SKM-1 treated with dmso at 0.1 percent for 144 hours (cell line): ENCODE results near the gene DACT2.
"Not testable (repeated sequence)": the region's sequence is repeated elsewhere in the genome, so short reads cannot be mapped to it uniquely, and the experiment has no call there.

ENCODE experiments used
- DNase-seq: peaks from one replicate; lab custom pipeline; 2025; ENCODE audit not compliant: unreplicated experiment; lab: John Stamatoyannopoulos, UW

DACT2 gene

GRCh38 chr6:168304752-168305015, 14.9 kb downstream of the DACT2 start:
- no peak for DNase-seq

- no peak for DNase-seq
Observed at GRCh38 chr6:168303982-168304751, 15.4 kb downstream of the DACT2 start.

- DNase-seq = no peak
Observed at GRCh38 chr6:168302534-168302933, 17.0 kb downstream of the DACT2 start.

- no peak for DNase-seq
Observed at GRCh38 chr6:168301648-168302398, 17.8 kb downstream of the DACT2 start.

GRCh38 chr6:168300975-168301647, 18.5 kb downstream of the DACT2 start:
- DNase-seq = no peak

- DNase-seq = no peak
Observed at GRCh38 chr6:168299541-168300511, 19.8 kb downstream of the DACT2 start.

- no peak for DNase-seq
Observed at GRCh38 chr6:168297643-168298042, 21.9 kb downstream of the DACT2 start.

GRCh38 chr6:168294901-168295300, 24.7 kb downstream of the DACT2 start:
- no peak for DNase-seq

GRCh38 chr6:168293636-168294530, 25.7 kb downstream of the DACT2 start:
- DNase-seq = no peak

- DNase-seq = no peak
Observed at GRCh38 chr6:168292826-168293225, 26.8 kb downstream of the DACT2 start.

- DNase-seq = no peak
Observed at GRCh38 chr6:168291450-168291849, 28.1 kb downstream of the DACT2 start.

GRCh38 chr6:168290095-168290494, 29.5 kb downstream of the DACT2 start:
- DNase-seq = no peak

GRCh38 chr6:168289571-168289962, 30.0 kb downstream of the DACT2 start:
- no peak for DNase-seq

- DNase-seq = no peak
Observed at GRCh38 chr6:168288781-168289570, 30.6 kb downstream of the DACT2 start.

- not testable (repeated sequence) for DNase-seq
Observed at GRCh38 chr6:168287460-168287859, 32.1 kb downstream of the DACT2 start.

- DNase-seq = not testable (repeated sequence)
Observed at GRCh38 chr6:168286771-168287446, 32.7 kb downstream of the DACT2 start.

GRCh38 chr6:168286116-168286515, 33.5 kb downstream of the DACT2 start:
- no peak for DNase-seq

- no peak for DNase-seq
Observed at GRCh38 chr6:168285456-168285855, 34.1 kb downstream of the DACT2 start.

- DNase-seq = no peak
Observed at GRCh38 chr6:168284187-168284586, 35.4 kb downstream of the DACT2 start.
